ENCODE data around the gene DISC1.
"Not testable (repeated sequence)": the region's sequence is repeated elsewhere in the genome, so short reads cannot be mapped to it uniquely, and the experiment has no call there.

The DISC1 gene

DNA sequence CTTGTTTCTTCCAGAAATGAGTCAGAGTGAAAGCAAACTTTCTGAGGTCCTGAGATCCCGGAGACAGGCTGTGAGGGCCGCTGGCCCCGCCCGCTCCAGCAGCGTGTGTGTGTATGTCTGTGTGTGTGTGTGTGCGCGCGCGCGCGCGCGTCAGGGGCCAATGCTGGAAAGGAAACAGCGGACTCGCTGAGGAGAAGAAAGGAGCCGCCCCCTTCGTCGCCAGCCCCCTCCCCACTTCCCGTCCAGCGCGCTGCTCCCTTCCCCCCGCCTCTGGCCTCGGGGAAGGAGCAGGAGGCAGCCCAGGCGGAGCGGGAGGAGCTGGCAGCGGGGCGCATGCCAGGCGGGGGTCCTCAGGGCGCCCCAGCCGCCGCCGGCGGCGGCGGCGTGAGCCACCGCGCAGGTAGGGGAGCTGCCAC lies at the start of gene DISC1:
TSS of gene DISC1 (plus strand) at position 256 of the 416 bp plus-strand sequence. CDS start at position 334, 78 bp downstream.
- FAIRE-seq = peak; percentile 73
- peak; percentile 86 for DNase-seq (ENCODE audit: insufficient read length, low spot score)

DNA sequence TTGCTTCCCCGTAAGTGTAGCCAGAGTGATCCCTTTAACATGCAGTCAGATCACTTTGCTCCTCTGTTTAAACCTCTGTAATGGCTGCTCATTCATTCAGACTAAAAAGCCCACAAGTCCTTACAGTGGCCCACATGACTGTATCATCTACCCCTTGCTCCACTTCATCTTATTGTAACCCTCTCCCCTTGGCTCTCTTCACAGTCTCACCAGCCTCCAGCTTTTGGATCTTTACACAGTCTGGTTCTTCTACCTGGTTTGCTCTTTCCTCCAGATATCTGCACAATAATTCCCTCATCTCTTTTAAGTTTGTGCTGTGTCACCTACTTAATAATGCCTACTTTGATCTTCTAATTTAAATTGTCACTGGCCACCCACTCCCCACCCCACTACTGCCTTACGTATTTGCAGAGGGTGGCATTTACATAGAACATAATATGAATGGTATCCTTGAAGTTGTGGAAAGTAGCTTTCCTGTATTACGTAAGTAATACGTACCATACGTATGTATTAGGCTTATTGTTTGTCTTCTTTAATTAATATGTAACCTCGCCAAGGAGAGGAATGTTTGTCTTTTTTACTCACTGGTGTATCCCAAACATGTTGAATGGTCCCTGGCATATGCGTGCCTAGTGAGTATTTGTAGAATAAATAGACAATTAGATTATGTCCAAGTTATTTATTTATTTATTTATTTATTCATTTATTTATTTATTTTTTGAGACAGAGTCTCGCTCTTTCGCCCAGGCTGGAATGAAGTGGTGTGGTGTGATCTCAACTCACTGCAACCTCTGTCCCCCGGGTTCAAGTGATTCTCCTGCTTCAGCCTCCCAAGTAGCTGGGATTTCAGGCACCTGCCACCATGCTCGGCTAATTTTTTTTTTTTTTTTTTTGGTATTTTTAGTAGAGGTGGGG lies 49.5 kb upstream of the DISC1 start:
- FAIRE-seq (no peak), DNase-seq (ENCODE audit: insufficient read length, low spot score) (no peak)

DNA sequence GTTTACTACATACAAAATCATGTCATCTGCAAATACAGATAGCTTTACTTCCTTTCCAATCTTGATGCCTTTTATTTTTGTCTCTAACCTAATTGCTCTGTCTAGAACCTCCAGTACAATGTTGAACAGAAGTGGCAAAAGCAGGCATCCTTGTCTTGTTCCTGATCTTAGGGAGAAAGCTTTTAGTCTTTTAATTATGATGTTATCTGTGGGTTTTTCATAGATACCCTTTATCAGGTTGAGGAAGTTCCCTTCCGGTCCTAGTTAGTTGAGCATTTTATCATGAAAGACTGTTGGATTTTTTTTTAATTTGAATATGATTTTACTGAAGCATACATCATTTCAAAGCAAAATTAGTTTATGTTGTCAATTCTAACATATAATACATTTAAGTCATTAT lies 45.7 kb upstream of the DISC1 start:
- no peak for FAIRE-seq
- no peak for DNase-seq (ENCODE audit: insufficient read length, low spot score)

DNA sequence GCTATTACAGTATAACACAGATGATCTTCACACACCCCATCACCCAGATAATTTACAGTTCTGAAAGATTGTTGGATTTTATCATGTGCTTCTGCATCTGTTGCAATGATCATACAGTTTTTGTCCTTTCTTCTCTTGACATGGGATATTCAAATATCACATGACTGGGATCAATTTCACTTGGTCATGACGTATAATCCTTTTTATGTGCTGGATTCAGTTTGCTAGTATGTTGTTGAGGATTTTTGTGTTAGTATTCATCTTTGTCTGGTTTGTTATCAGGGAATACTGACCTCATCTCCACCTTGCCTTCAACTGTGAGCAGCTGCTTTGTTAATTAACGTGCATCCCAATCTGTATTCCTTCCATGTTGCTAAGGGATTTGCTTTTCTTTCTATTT lies 44.7 kb upstream of the DISC1 start:
- no peak for FAIRE-seq
- DNase-seq (ENCODE audit: insufficient read length, low spot score) = no peak

DNA sequence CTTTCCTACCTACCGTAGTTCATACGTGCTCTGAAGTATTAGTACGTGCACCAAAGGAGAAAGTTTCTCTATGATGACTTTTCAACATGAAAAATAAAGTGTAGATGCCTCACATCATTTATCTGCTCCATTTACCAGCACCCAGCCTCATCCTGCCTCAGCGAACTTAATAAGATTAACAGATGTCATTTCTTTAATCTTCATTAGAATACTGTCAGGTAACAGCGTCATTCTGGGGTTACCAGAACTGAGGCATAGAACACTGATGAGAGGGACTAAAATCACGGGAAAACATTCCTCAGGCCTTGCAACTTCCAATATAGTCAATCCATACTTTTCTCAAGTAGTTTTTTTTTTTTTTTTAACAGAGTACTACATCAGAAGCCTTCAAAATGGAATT lies 43.2 kb upstream of the DISC1 start:
- FAIRE-seq = no peak
- DNase-seq (ENCODE audit: insufficient read length, low spot score) = no peak

DNA sequence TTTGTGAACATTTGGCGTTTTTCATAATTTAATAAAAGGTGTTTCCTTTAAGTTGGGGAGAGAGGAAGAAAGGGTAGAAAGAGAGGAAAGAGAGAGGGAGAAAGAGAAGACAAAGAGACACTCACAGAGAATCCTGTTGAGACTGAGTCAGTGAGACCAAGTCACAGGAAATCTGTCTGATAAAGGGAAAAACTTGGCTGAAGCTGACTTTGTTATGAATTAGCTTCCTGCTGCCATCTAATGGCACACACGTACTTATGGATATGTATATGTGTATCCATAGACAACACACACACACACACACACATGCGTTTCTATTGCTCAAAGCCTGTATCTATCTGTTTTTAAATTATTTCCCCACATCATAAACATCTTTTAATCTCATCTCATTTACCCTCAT lies 42.5 kb upstream of the DISC1 start:
- DNase-seq (ENCODE audit: insufficient read length, low spot score) (peak; percentile 67), FAIRE-seq (no peak)

DNA sequence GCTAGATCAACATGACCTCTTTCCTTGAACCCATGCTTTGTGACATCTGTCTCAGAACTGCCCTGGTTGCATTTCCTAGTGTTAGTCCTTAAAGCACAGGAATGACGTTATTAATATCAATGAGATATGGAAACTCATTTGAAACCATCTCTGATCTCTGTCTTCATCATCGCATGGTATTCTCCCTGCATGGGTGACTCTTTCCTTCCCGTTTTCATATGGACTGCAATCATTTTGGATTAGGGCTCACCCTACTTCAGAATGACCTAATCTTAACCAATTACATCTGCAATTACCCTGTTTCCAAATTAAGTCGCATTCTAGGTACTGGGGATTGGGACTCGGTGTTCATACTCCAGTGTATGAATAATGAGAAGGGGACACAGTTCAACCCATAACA lies 41.7 kb upstream of the DISC1 start:
- DNase-seq (ENCODE audit: insufficient read length, low spot score) (no peak), FAIRE-seq (no peak)

DNA sequence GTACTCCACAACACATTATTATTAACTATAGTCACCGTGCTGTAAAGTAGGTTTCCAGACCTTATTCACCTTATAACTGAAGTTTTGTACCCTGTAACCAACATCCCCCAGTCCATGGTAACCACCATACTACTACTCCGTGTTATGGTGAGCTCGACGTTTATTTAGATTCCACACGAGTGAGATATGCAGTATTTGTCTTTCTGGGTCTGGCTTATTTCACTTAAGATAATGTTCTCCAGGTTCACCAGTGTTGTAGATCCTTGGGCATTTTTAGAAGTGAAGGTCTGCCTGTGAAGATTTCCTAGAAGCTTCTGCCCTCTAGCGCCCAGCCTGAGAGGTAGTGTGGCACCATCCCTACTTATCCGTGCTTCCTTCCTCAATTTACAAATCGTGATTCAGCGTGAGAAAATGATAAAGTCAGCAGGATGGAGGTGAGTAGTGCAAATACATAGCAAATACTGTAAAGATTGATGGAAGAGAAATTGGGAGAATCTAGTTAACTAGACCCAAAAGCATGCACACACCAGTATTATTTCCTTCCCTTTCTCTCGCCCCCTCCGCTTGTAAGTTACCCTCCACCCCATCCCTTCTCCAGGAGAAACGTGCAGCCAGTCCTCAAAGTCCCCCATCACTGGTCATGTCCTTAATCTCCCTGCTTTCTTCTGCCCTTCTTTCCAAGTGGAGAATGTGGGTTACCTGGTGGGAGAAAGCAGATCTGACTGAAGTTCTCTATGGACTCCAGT lies 36.0 kb upstream of the DISC1 start:
- peak; percentile 61 for DNase-seq (ENCODE audit: insufficient read length, low spot score)
- FAIRE-seq = no peak

DNA sequence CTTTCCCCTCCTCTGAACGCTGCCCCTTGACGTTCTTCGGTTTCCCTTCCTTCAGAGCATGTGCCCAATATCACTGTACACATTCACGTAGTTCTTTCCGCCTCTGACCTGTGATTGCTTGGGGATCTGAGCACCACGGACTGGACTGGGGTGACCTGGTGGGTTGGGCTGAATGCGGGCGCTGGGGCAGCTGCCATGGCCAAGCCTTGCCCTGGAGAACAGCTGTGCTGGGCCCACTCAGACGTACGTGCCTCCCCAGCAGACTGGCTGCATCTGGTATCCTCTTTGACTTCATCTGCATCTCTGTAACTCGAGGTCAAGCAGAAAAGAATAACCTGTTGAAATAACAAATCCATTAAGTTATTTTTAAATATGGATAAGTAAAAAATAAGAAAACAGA lies 35.1 kb upstream of the DISC1 start:
- FAIRE-seq (no peak), DNase-seq (ENCODE audit: insufficient read length, low spot score) (no peak)

DNA sequence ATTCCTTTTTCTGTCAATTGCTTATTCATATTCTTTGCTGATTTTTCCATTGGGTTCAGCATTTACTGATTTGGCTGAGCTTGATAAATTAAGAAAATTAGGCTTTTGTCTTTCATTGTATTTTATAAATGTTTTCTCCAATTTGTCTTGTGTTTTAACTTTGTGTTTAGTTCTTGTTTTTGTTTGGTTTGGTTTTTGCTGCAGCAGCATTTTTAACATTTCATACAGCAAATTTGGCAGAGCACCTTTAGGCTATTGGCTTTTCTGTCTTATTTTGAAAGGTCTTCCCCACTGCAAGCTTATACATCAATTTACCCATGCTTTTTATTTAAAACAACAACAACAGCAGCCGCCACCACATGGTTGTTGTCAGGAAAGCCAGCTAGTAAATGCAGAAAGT lies 33.8 kb upstream of the DISC1 start:
- no peak for DNase-seq (ENCODE audit: insufficient read length, low spot score)
- FAIRE-seq = no peak

DNA sequence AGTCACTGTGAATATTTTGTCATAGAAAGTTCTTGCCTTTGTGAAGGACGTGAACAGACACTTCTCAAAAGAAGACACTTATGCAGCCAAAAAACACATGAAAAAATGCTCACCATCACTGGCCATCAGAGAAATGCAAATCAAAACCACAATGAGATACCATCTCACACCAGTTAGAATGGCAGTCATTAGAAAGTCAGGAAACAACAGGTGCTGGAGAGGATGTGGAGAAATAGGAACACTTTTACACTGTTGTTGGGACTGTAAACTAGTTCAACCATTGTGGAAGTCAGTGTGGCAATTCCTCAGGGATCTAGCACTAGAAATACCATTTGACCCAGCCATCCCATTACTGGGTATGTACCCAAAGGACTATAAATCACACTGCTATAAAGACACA lies 33.3 kb upstream of the DISC1 start:
- DNase-seq (ENCODE audit: insufficient read length, low spot score); FAIRE-seq: not testable (repeated sequence)

DNA sequence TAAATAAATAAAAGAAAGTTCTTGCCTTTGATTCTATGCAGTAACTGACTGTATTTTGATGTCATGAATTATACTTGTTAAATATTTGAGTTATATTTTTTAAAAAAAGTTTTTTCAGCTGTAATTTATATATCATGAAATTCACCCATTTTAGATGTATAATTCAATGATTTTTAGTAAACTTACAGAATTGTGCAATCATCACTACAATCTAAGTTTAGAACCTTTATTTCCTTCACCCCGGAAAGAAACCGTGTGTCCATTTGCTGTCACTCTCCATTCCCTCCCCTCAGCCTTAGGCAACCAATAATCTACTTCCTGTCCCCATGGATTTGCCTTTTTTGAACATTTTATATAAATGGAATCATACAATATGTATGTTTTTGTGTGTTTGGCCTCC lies 32.5 kb upstream of the DISC1 start:
- DNase-seq (ENCODE audit: insufficient read length, low spot score) = no peak
- FAIRE-seq = no peak

DNA sequence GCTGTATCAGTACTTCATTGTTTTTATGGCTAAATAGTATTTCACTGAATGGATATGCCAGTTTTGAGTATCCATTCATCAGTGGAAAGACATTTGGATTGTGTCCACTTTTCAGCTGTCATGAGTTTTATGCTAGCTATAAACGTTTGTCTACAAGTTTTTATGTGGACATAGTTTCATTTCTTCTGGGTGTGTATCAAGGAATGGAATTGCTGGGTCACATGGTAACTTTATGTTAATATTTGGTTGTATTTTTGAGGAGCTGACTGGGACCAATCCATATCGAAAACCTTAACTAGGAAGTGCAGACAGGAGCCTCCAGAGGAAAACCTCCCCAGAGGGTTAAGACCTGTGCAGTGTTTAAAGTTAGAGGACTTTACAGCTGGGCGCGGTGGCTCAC lies 31.8 kb upstream of the DISC1 start:
- DNase-seq (ENCODE audit: insufficient read length, low spot score) = no peak
- no peak for FAIRE-seq

DNA sequence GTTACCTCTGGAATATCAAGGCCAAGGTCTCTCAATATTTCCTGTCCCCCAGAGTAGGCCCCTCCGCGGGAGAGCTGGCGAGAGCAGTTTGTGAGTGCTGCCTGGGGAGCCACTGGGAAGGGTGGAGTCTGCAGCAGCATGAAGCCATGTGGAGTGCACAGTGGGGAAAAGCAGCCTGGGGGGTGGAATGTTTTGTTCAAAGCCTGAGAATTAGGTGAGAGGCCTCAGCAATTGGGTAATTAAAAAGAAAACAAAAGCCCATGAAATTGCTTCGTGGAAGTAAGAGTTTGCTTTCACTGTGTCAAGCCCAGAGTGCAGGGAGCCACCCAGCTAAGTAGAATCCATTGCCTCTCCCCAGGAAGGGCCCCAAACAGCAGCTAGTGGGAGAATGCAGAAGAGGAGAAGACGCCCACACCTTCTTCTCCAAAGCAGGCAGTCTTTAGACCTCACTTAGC lies 30.2 kb upstream of the DISC1 start:
- FAIRE-seq = no peak
- DNase-seq (ENCODE audit: insufficient read length, low spot score) = no peak

DNA sequence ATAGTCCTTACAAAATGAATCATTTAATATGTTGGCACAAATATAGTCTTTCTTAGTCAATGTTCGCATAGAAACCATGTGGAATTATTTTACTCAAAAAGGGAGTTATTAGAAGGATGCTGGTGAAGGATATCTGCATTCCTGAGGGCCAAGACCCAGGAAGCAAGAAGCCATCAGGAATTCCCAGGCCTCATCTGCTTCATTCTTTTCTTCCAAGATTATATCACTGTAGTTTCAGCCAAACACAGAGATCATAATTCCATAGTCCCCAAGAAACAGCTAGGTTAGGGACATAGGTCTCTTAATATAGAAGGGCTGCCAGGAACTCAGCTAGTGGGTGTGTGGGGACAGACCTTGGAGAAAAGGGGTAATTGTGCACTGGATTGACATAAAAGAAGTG lies 28.6 kb upstream of the DISC1 start:
- no peak for FAIRE-seq
- DNase-seq (ENCODE audit: insufficient read length, low spot score) = no peak

DNA sequence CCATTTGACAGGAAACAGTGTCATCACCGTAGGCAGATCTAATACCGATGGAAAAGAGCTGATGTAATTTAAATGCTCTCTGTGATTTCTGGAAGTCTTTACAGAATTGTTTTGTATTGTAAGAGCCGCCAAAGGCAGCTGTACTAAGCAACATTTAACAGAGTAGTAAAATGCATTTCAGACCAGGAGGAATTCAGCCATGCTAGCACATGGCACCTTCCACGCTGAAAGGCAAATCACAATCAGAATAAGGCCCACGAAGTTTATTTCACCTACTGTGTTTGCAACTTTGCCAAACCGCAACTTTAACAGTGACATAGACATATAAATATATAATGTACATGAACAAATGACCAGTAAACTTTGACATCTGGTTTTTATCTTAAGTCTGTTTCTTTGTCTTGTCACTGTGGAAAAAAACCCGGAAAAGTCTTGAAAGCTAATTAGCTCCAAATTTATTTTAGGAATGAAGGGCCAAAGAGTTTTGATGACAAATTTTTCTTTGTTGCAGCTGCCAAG lies 26.1 kb upstream of the DISC1 start:
- DNase-seq (ENCODE audit: insufficient read length, low spot score) = no peak
- FAIRE-seq = no peak

DNA sequence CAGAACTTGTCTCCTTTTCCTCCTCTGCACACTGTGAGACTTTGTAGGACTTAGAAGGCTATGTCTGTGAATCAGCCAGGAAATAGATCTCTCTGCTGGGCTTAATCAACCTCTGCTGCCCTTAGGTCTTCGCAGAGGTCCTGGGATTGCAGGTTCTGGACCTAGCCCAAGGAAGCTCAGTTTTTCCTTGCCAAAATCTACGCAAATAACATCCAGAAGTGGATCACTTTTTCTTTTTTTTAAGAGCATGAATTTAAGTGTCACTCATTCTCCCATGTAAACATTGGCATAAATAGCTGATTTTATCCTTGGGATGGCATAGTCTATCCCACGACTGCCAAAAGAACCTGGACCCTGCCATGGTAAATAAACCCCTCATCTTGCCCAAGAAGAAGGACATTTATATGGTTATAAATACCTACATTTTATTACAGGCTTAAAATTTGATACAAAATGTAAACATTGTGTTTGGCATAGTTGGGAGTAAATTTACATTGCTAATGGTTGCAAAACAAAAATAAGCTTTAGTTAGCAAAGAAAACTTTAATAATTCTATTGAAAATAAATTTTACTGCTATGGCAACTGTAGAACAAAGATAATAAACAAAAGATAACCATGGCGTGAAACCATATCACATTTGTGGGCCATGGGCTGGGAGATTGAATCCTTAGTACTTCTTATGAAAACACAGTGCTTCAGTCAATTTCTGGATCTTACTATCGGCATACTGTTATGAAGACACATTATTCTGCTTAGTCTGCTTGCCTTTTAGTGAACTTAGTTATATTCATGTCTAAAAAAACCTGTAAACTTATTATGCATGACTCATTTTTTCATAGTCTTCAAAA lies 24.5 kb upstream of the DISC1 start:
- FAIRE-seq (no peak), DNase-seq (ENCODE audit: insufficient read length, low spot score) (no peak)

DNA sequence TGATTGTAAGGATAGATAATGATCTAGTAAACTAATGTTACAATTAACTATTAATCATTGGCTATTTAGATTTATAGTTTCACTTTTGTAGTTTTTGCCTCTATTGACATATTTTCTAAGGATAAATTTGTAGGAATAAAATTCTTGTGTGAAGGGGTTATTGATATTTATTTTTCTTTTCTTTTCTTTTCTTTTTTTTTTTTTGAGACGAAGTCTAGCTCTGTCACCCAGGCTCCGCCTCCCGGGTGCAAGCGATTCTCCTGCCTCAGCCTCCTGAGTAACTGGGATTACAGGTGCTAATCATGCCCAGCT lies 24.0 kb upstream of the DISC1 start:
- DNase-seq (ENCODE audit: insufficient read length, low spot score) (no peak), FAIRE-seq (no peak)

DNA sequence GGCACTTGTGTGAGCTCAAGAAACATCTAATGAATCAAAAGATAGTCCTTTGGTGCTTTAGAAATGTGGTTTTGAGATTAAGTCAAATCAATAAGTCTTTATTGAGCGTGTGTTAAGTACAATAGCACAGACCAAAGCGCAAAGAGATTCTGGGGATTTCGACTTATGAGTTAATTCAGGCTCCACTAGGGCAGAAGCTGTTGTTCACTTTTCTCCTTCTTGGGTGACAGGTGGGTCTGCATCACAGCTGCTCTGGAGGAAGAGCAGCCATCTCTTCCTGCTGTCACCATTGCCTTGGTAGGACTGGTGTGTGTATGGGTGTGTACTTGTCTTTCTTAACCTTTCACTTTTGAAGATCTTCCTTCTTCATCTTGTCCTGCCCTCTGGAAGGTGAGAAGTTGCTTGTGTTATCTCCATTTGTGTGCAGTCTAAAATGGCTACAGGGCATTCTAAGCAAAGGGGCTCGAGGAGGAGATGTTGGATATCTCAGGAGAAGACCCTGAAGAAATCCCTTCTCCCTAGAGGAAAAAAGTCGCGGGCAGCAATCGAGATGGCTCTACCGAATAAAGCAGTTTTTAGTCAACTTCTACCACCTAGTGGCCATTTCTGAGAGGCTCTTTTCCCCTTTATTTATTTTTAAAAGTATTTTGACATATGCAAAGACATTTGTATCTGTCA lies 22.9 kb upstream of the DISC1 start:
- DNase-seq (ENCODE audit: insufficient read length, low spot score) (peak; percentile 71), FAIRE-seq (no peak)

DNA sequence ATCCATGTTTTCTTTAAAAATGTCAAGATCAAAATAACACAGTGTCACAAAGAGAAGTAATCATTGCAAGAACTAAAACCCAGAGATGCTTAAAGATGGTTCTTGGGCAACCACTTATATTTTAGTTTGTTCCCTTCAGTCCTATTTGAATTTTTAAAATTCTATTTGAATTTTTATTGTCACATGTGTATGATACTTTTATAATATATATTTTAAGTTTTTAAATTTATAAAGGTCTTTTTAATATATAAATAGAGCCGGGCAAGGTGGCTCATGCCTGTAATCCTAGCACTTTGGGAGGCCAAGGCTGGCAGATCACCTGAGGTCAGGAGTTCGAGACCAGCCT lies 22.3 kb upstream of the DISC1 start:
- FAIRE-seq (no peak), DNase-seq (ENCODE audit: insufficient read length, low spot score) (no peak)

Data from HTR-8/SVneo (cell line).